ENCODE results near the gene GOLGA8B. TPM values are rescaled to one million over a fixed set of nuclear protein-coding genes. Genes with fewer than 3 reads are reported as not detected.
A peak's percentile ranks its signal among the peaks of the same experiment; 100 is the strongest.
"Not testable (repeated sequence)": the region's sequence is repeated elsewhere in the genome, so short reads cannot be mapped to it uniquely, and the experiment has no call there.

Gene GOLGA8B
- total RNA-seq, 1 donor from 2014 or later = 48.7 TPM

- H3K36me3 ChIP-seq (ENCODE audit: control insufficient read depth, insufficient read depth, low read length) = no peaks in the 10 kb centered on the region
- no peak for DNase-seq (ENCODE audit: low read depth)
- H3K27me3 ChIP-seq (ENCODE audit: control insufficient read depth, insufficient read depth, low read length) = no peaks in the 10 kb centered on the region
- FAIRE-seq = no peak
- no peak overlapping the region for H3K4me3 ChIP-seq (ENCODE audit: low read depth, low read length)
- no peak for TF ChIP-seq CTCF (IDR thresholded peaks at IDR 0.05; ENCODE audit: insufficient read depth, low read length, severe bottlenecking)
Observed at GRCh38 chr15:34591306-34591705, 7.9 kb upstream of the GOLGA8B start.

DNA sequence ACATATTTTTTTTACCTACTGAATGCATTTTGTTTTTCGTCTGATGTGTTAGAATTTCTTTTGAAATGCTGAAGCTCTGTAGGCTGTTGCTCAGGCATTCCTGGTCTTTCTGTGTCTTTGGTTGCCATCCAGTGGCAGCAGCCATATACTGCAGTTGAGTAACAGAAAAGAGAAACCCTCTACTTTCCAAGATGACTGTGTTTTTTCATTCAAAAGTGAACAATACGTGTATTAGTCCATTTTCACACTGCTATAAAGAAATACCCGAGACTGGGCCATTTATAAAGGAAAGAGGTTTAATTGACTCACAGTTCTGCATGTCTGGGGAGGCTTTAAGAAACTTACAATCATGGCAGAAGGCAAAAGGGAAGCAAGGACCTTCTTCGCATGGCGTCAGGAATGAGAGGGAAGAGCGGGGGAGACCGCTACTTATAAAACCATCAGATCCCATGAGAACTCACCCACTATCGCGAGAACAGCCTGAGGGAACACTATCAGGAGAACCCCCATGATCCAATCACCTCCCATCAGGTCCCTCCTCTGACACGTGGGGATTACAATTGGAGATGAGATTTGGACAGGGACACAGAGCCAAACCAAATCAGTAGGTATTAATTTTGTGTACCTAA lies 4.7 kb upstream of the GOLGA8B start:
- FAIRE-seq = no peak
- no peaks in the 10 kb centered on the region for H3K36me3 ChIP-seq (ENCODE audit: control insufficient read depth, insufficient read depth, low read length)
- H3K27me3 ChIP-seq (ENCODE audit: control insufficient read depth, insufficient read depth, low read length) = no peaks in the 10 kb centered on the region
- peak; percentile 60 for TF ChIP-seq CTCF (IDR thresholded peaks at IDR 0.05; ENCODE audit: insufficient read depth, low read length, severe bottlenecking)
- peak overlapping the region; percentile 18 for H3K4me3 ChIP-seq (ENCODE audit: low read depth, low read length)
- peak; percentile 66 for DNase-seq (ENCODE audit: low read depth)

- not testable (repeated sequence) for H3K27me3 ChIP-seq (ENCODE audit: control insufficient read depth, insufficient read depth, low read length); FAIRE-seq; DNase-seq (ENCODE audit: low read depth); H3K4me3 ChIP-seq (ENCODE audit: low read depth, low read length); H3K36me3 ChIP-seq (ENCODE audit: control insufficient read depth, insufficient read depth, low read length)
Observed at GRCh38 chr15:34585966-34586365, 2.5 kb upstream of the GOLGA8B start.

- Histone ChIP-seq H3K36me3 (ENCODE audit: control insufficient read depth, insufficient read depth, low read length) (no peaks in the 10 kb centered on the region), H3K27me3 (ENCODE audit: control insufficient read depth, insufficient read depth, low read length) (no peaks in the 10 kb centered on the region), H3K4me3 (ENCODE audit: low read depth, low read length) (no peak overlapping the region)
- TF ChIP-seq CTCF (IDR thresholded peaks at IDR 0.05; ENCODE audit: insufficient read depth, low read length, severe bottlenecking) = no peak
- no peak for DNase-seq (ENCODE audit: low read depth)
- FAIRE-seq = no peak
Observed at GRCh38 chr15:34584996-34585395, 1.5 kb upstream of the GOLGA8B start.

DNA sequence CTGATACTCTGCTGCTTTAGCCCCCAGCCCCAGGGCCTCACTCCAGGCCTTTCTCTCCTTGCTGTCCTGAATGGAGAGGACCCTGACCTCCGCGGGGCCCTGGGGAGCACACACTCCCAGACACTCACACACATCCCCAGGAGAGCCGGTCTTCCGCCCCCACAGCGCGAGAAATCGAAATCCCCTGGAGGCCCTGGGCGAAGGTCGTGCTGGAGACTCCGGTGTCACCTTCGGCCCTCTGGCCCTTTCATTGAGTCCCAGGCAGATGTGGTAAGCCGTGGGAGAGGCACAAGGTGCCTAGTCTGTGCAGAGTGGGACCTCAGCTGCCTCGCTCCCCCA lies 848 bp upstream of the GOLGA8B start:
- Histone ChIP-seq H3K36me3 (ENCODE audit: control insufficient read depth, insufficient read depth, low read length) (no peaks in the 10 kb centered on the region), H3K27me3 (ENCODE audit: control insufficient read depth, insufficient read depth, low read length) (no peaks in the 10 kb centered on the region), H3K4me3 (ENCODE audit: low read depth, low read length) (peak overlapping the region; percentile 81)
- no peak for TF ChIP-seq CTCF (IDR thresholded peaks at IDR 0.05; ENCODE audit: insufficient read depth, low read length, severe bottlenecking)
- DNase-seq (ENCODE audit: low read depth) = no peak
- FAIRE-seq = no peak

GRCh38 chr15:34582461-34583371 lies 735 bp downstream of the GOLGA8B start:
- peaks cover 1% of the 10 kb centered on the region for H3K36me3 ChIP-seq (ENCODE audit: control insufficient read depth, insufficient read depth, low read length)
- H3K27me3 ChIP-seq (ENCODE audit: control insufficient read depth, insufficient read depth, low read length) = no peaks in the 10 kb centered on the region
- FAIRE-seq (no peak), DNase-seq (ENCODE audit: low read depth) (no peak)
- no peak for TF ChIP-seq CTCF (IDR thresholded peaks at IDR 0.05; ENCODE audit: insufficient read depth, low read length, severe bottlenecking)
- peak overlapping the region; percentile 81 for H3K4me3 ChIP-seq (ENCODE audit: low read depth, low read length)

GRCh38 chr15:34581687-34582460 lies 1.6 kb downstream of the GOLGA8B start:
- DNase-seq (ENCODE audit: low read depth); H3K27me3 ChIP-seq (ENCODE audit: control insufficient read depth, insufficient read depth, low read length); H3K36me3 ChIP-seq (ENCODE audit: control insufficient read depth, insufficient read depth, low read length): not testable (repeated sequence)
- peak overlapping the region; percentile 81 for H3K4me3 ChIP-seq (ENCODE audit: low read depth, low read length)
- FAIRE-seq = peak; percentile 36
